Measurements from ENCODE around the gene SPDYE18.
"Not testable (repeated sequence)": the region's sequence is repeated elsewhere in the genome, so short reads cannot be mapped to it uniquely, and the experiment has no call there.

The SPDYE18 gene

GRCh38 chr7:77005461-77006057 is 56.8 kb downstream of the SPDYE18 start:
- not testable (repeated sequence) for DNase-seq

- DNase-seq, result not testable (repeated sequence)
Observed at GRCh38 chr7:77004151-77004550, 58.2 kb downstream of the SPDYE18 start.

- not testable (repeated sequence) for DNase-seq
Observed at GRCh38 chr7:77003241-77003640, 59.1 kb downstream of the SPDYE18 start.

GRCh38 chr7:77002678-77003233 is 59.6 kb downstream of the SPDYE18 start:
- not testable (repeated sequence) for DNase-seq

- DNase-seq, result not testable (repeated sequence)
Observed at GRCh38 chr7:77002104-77002503, 60.3 kb downstream of the SPDYE18 start.
